ENCODE measurements around the gene LCK. TPM values are rescaled to one million over a fixed set of nuclear protein-coding genes. Genes with fewer than 3 reads are reported as not detected.
"Not testable (repeated sequence)": the region's sequence is repeated elsewhere in the genome, so short reads cannot be mapped to it uniquely, and the experiment has no call there.

LCK gene
- total RNA-seq, 1 donor from 2014 or later, result 248 TPM

GRCh38 chr1:32247983-32248889 lies 2.8 kb upstream of the LCK start:
- DNase-seq, result peak; percentile 94
- intact Hi-C loops (cut with micrococcal nuclease), result loop anchor here (2.0 kb wide), 1 partner anchor 403 kb away; the partner anchor contains the start of genes RBBP4 and ZBTB8OS
- H3K9me3 Mint-ChIP-seq, result no peaks in the 10 kb centered on the region
- H3K27ac Mint-ChIP-seq, result peak overlapping the region; percentile 97
- H3K27me3 Mint-ChIP-seq, result no peaks in the 10 kb centered on the region
- H3K4me3 Mint-ChIP-seq, result peak overlapping the region; percentile 69
- peaks cover 58% of the 10 kb centered on the region for H3K4me1 Mint-ChIP-seq
- peaks cover 19% of the 10 kb centered on the region for H3K36me3 Mint-ChIP-seq (ENCODE audit: low read depth)

- intact Hi-C loops (cut with micrococcal nuclease), result loop anchor here (1.0 to 10.0 kb wide), 7 partner anchors 28 to 401 kb away; partner anchors contain the start of genes EIF3I, HDAC1, RBBP4 and TMEM234
- Mint-ChIP-seq H3K4me1 (peaks cover 70% of the 10 kb centered on the region), H3K4me3 (peak overlapping the region; percentile 98), H3K9me3 (no peaks in the 10 kb centered on the region), H3K36me3 (ENCODE audit: low read depth) (peaks cover 26% of the 10 kb centered on the region), H3K27me3 (no peaks in the 10 kb centered on the region), H3K27ac (peak overlapping the region; percentile 97)
- peak; percentile 95 for DNase-seq
Measured at GRCh38 chr1:32249831-32250525, 1.1 kb upstream of the LCK start.

GRCh38 chr1:32255072-32256071 lies 4.3 kb downstream of the LCK start:
- peak; percentile 81 for DNase-seq
- Mint-ChIP-seq H3K4me1 (peaks cover 57% of the 10 kb centered on the region), H3K36me3 (ENCODE audit: low read depth) (peaks cover 53% of the 10 kb centered on the region), H3K9me3 (no peaks in the 10 kb centered on the region), H3K27ac (peak overlapping the region; percentile 90), H3K4me3 (peak overlapping the region; percentile 98), H3K27me3 (no peaks in the 10 kb centered on the region)
- intact Hi-C loops (cut with micrococcal nuclease), result loop anchor here (10.0 kb wide), 1 partner anchor 181 kb away; the partner anchor contains the start of gene TMEM39B

GRCh38 chr1:32256473-32257226 lies 5.6 kb downstream of the LCK start:
- no peaks in the 10 kb centered on the region for H3K9me3 Mint-ChIP-seq
- peak; percentile 71 for DNase-seq
- peaks cover 53% of the 10 kb centered on the region for H3K36me3 Mint-ChIP-seq (ENCODE audit: low read depth)
- peaks cover 52% of the 10 kb centered on the region for H3K4me1 Mint-ChIP-seq
- H3K27ac Mint-ChIP-seq, result peak overlapping the region; percentile 93
- intact Hi-C loops (cut with micrococcal nuclease), result loop anchor here (10.0 kb wide), 1 partner anchor 182 kb away; the partner anchor contains the start of gene TMEM39B
- peak overlapping the region; percentile 83 for H3K4me3 Mint-ChIP-seq
- no peaks in the 10 kb centered on the region for H3K27me3 Mint-ChIP-seq

GRCh38 chr1:32257227-32257508 lies 6.1 kb downstream of the LCK start:
- Mint-ChIP-seq H3K27ac (peak overlapping the region; percentile 93), H3K4me1 (peaks cover 48% of the 10 kb centered on the region), H3K27me3 (no peaks in the 10 kb centered on the region), H3K4me3 (peak overlapping the region; percentile 83), H3K36me3 (ENCODE audit: low read depth) (peaks cover 48% of the 10 kb centered on the region), H3K9me3 (no peaks in the 10 kb centered on the region)
- DNase-seq, result no peak
- intact Hi-C loops (cut with micrococcal nuclease), result loop anchor here (10.0 kb wide), 1 partner anchor 182 kb away; the partner anchor contains the start of gene TMEM39B

- H3K4me3 Mint-ChIP-seq, result not testable (repeated sequence)
Measured at GRCh38 chr1:32263236-32263593, 12.2 kb downstream of the LCK start.

GRCh38 chr1:32263744-32264143 lies 12.7 kb downstream of the LCK start:
- intact Hi-C loops (cut with micrococcal nuclease), result loop anchor here (1.0 kb wide), 1 partner anchor 10 kb away; no protein-coding TSS in a partner anchor
- no peaks in the 10 kb centered on the region for H3K9me3 Mint-ChIP-seq
- DNase-seq, result peak; percentile 70
- H3K4me3 Mint-ChIP-seq, result peak overlapping the region; percentile 31
- peaks cover 38% of the 10 kb centered on the region for H3K36me3 Mint-ChIP-seq (ENCODE audit: low read depth)
- H3K27ac Mint-ChIP-seq, result peak overlapping the region; percentile 76
- H3K4me1 Mint-ChIP-seq, result peaks cover 36% of the 10 kb centered on the region
- H3K27me3 Mint-ChIP-seq, result no peaks in the 10 kb centered on the region

More at GRCh38 chr1:32263236-32263593, 12.2 kb downstream of the LCK start:
- H3K27ac Mint-ChIP-seq, result peak overlapping the region; percentile 76
- intact Hi-C loops (cut with micrococcal nuclease); DNase-seq; H3K9me3 Mint-ChIP-seq; H3K27me3 Mint-ChIP-seq: not testable (repeated sequence)
- H3K36me3 Mint-ChIP-seq (ENCODE audit: low read depth), result peaks cover 40% of the 10 kb centered on the region
- H3K4me1 Mint-ChIP-seq, result peaks cover 36% of the 10 kb centered on the region

- peak; percentile 58 for DNase-seq
- Mint-ChIP-seq H3K27me3 (no peaks in the 10 kb centered on the region), H3K36me3 (ENCODE audit: low read depth) (peaks cover 31% of the 10 kb centered on the region), H3K4me3 (peak overlapping the region; percentile 47), H3K9me3 (no peaks in the 10 kb centered on the region), H3K4me1 (peaks cover 34% of the 10 kb centered on the region), H3K27ac (peak overlapping the region; percentile 82)
- intact Hi-C loops (cut with micrococcal nuclease), result no loop called here
Measured at GRCh38 chr1:32265846-32266245, 14.8 kb downstream of the LCK start.

GRCh38 chr1:32266921-32267591 lies 16.0 kb downstream of the LCK start:
- H3K4me1 Mint-ChIP-seq, result peaks cover 44% of the 10 kb centered on the region
- H3K9me3 Mint-ChIP-seq, result no peaks in the 10 kb centered on the region
- peak overlapping the region; percentile 76 for H3K4me3 Mint-ChIP-seq
- peak; percentile 75 for DNase-seq
- intact Hi-C loops (cut with micrococcal nuclease), result no loop called here
- H3K27me3 Mint-ChIP-seq, result no peaks in the 10 kb centered on the region
- H3K27ac Mint-ChIP-seq, result peak overlapping the region; percentile 98
- peaks cover 42% of the 10 kb centered on the region for H3K36me3 Mint-ChIP-seq (ENCODE audit: low read depth)

- Mint-ChIP-seq H3K9me3 (no peaks in the 10 kb centered on the region), H3K36me3 (ENCODE audit: low read depth) (peaks cover 53% of the 10 kb centered on the region), H3K27ac (peak overlapping the region; percentile 73), H3K4me1 (peaks cover 58% of the 10 kb centered on the region), H3K27me3 (no peaks in the 10 kb centered on the region), H3K4me3 (peak overlapping the region; percentile 32)
- intact Hi-C loops (cut with micrococcal nuclease), result loop anchor here (5.0 kb wide), 1 partner anchor 53 kb away; no protein-coding TSS in a partner anchor
- DNase-seq, result no peak
Measured at GRCh38 chr1:32269744-32270143, 18.7 kb downstream of the LCK start.

- Mint-ChIP-seq H3K4me1 (peaks cover 51% of the 10 kb centered on the region), H3K9me3 (no peaks in the 10 kb centered on the region), H3K27me3 (no peaks in the 10 kb centered on the region), H3K36me3 (ENCODE audit: low read depth) (peaks cover 58% of the 10 kb centered on the region), H3K4me3 (peak overlapping the region; percentile 88), H3K27ac (peak overlapping the region; percentile 86)
- peak; percentile 75 for DNase-seq
- intact Hi-C loops (cut with micrococcal nuclease), result loop anchor here (1.0 to 5.0 kb wide), 4 partner anchors 8 to 50 kb away; partner anchors contain the start of gene HDAC1
Measured at GRCh38 chr1:32272557-32273390, 21.7 kb downstream of the LCK start.
